ENCODE data around the gene MIA. TPM values are rescaled to one million over a fixed set of nuclear protein-coding genes. Genes with fewer than 3 reads are reported as not detected.
A peak's percentile ranks its signal among the peaks of the same experiment; 100 is the strongest.

Gene MIA
- total RNA-seq, 1 experiment from 2014 or later = 49.3 TPM

- TF ChIP-seq CTCF (IDR thresholded peaks at IDR 0.05; ENCODE audit: unreplicated experiment) = no peak
- no peaks in the 10 kb centered on the region for H3K9me3 Mint-ChIP-seq (ENCODE audit: low read depth, unreplicated experiment)
- no TSS peak for BruUV-seq (replicated peaks)
- CTCF ChIA-PET = interaction anchor here (2.8 kb wide), 1 partner anchor 22 kb away, joined by 15 read pairs; the partner anchor contains the start of gene RAB4B
- peaks cover 75% of the 10 kb centered on the region for H3K36me3 Mint-ChIP-seq (ENCODE audit: insufficient read depth, unreplicated experiment)
- peak overlapping the region; percentile 88 for H3K4me3 Mint-ChIP-seq (ENCODE audit: low read depth, unreplicated experiment)
- peak; percentile 40 for DNase-seq
- intact Hi-C loops (cut with micrococcal nuclease; ENCODE audit: unreplicated experiment) = loop anchor here (5.0 kb wide), 1 partner anchor 47 kb away; the partner anchor contains the start of genes ACTMAP and SNRPA
- peaks cover 62% of the 10 kb centered on the region for H3K4me1 Mint-ChIP-seq (ENCODE audit: low read depth, unreplicated experiment)
- H3K27ac Mint-ChIP-seq (ENCODE audit: unreplicated experiment) = peak overlapping the region; percentile 95
- no peaks in the 10 kb centered on the region for H3K27me3 Mint-ChIP-seq (ENCODE audit: unreplicated experiment)
Observed at GRCh38 chr19:40799558-40800338, 24.4 kb downstream of the MIA start.

GRCh38 chr19:40800339-40800996, 25.1 kb downstream of the MIA start:
- no TSS peak for BruUV-seq (replicated peaks)
- CTCF ChIA-PET = interaction anchor here (0.8 kb wide), 1 partner anchor 42 kb away, joined by 4 read pairs; no protein-coding TSS in a partner anchor
- H3K4me1 Mint-ChIP-seq (ENCODE audit: low read depth, unreplicated experiment) = peaks cover 69% of the 10 kb centered on the region
- peak overlapping the region; percentile 88 for H3K4me3 Mint-ChIP-seq (ENCODE audit: low read depth, unreplicated experiment)
- H3K27ac Mint-ChIP-seq (ENCODE audit: unreplicated experiment) = peak overlapping the region; percentile 95
- no peak for DNase-seq
- no peaks in the 10 kb centered on the region for H3K9me3 Mint-ChIP-seq (ENCODE audit: low read depth, unreplicated experiment)
- H3K27me3 Mint-ChIP-seq (ENCODE audit: unreplicated experiment) = no peaks in the 10 kb centered on the region
- intact Hi-C loops (cut with micrococcal nuclease; ENCODE audit: unreplicated experiment) = no loop called here
- TF ChIP-seq CTCF (IDR thresholded peaks at IDR 0.05; ENCODE audit: unreplicated experiment) = no peak
- peaks cover 79% of the 10 kb centered on the region for H3K36me3 Mint-ChIP-seq (ENCODE audit: insufficient read depth, unreplicated experiment)

GRCh38 chr19:40800997-40801377, 25.7 kb downstream of the MIA start:
- Mint-ChIP-seq H3K27ac (ENCODE audit: unreplicated experiment) (peak overlapping the region; percentile 95), H3K36me3 (ENCODE audit: insufficient read depth, unreplicated experiment) (peaks cover 84% of the 10 kb centered on the region)

More at GRCh38 chr19:40800997-40801377, 25.7 kb downstream of the MIA start:
- H3K9me3 Mint-ChIP-seq (ENCODE audit: low read depth, unreplicated experiment) = no peaks in the 10 kb centered on the region
- no peaks in the 10 kb centered on the region for H3K27me3 Mint-ChIP-seq (ENCODE audit: unreplicated experiment)
- no TSS peak for BruUV-seq (replicated peaks)
- CTCF ChIA-PET = interaction anchor here (0.8 kb wide), 1 partner anchor 42 kb away, joined by 4 read pairs; no protein-coding TSS in a partner anchor
- intact Hi-C loops (cut with micrococcal nuclease; ENCODE audit: unreplicated experiment) = no loop called here
- no peak for TF ChIP-seq CTCF (IDR thresholded peaks at IDR 0.05; ENCODE audit: unreplicated experiment)
- peaks cover 74% of the 10 kb centered on the region for H3K4me1 Mint-ChIP-seq (ENCODE audit: low read depth, unreplicated experiment)
- DNase-seq = no peak
- peak overlapping the region; percentile 88 for H3K4me3 Mint-ChIP-seq (ENCODE audit: low read depth, unreplicated experiment)

Measured in Calu3 (cell line).